Cortex of kidney (tissue), 1 donor: ENCODE data around the gene PLAC8L1.

Experiments
- DNase-seq: peaks from one replicate; lab custom pipeline; 2025; lab: John Stamatoyannopoulos, UW

The PLAC8L1 gene

DNA sequence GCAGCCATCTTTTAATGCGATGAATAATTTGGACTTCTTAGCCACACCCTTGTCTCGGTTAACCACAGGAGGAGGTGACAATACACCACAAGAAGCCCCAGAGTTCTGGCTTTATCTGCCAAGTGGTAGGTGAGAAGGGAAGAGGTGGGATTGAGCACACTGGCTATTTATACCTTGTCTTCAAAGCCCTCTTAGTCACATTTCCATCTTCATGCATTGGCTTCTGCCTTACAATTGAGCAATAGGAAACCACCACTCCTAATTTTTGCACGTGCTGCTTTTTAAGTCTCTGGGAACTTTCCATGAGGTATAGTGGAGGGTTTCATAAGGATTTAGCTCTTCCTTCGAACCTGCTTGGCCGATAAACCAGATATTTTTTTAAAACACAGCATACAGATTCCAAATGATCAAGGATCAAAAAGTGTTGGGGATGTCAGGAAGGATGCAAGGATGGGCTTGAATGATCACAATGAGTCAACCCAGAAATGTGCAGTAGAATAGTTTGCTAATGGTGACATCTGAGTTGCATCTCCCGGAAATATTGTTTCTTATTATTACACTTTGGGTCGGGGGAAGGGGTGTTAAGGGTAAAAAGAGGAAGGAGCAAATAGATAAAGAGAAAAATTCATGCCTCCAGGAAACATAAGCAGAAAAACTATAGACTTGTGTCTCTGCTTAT is 25.5 kb downstream of the PLAC8L1 start:
- no peak for DNase-seq

DNA sequence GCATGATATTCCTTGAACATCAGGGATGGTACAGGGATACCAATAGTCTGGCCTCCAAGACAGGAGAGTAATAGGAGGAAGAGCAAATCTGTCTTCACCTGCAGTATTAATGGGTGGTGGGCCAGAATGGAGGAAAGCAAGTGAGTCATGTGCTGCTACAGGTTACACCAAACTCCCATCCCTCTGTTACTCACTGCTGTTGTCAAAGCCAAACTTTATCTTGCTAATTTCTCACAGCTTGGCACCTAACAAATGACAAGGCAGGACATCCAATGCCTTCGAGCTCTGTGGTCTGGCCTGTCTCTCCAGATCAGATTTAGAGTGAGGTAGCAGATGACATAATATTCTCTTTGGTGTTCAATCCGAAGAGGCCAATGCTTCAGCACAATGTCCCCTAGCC is 26.8 kb downstream of the PLAC8L1 start:
- no peak for DNase-seq

DNA sequence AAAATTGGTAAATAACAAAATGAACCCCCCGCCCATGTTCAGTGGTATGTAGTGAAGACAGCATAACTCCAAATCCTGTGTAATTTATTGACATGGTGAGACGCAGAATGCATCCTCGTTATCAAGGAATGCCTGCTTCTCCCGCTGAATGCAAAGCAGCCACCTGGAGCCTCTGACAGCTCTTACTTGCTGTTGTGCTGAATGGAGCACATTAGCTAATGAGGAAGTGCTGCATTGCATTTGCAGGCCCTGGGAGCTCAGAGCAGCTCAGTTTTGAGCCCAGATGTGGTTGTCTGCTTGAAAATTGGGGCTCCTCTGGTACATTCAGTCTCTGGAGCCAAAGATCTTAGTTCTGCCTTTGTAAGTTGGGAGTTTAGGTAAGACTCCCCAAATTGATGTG is 28.9 kb downstream of the PLAC8L1 start:
- no peak for DNase-seq

DNA sequence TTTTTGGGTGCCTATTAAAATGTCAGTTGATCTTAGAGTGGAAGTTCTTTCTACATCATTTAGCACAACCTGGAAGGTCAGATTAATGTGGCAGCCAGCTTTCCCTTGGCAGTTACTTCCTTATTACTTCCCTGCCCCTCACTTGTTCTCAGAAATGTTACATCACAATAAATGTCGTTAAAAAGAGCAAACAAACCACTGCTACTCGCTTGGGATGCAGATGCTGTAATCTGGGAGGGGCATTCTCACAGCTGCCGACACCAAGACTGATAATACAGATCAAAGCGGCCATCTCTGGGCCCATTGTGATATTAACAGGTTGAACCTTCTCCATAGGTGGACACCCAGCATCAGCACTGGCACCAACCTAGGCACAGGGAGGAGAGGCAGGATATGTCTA is 29.3 kb downstream of the PLAC8L1 start:
- DNase-seq, result no peak

DNA sequence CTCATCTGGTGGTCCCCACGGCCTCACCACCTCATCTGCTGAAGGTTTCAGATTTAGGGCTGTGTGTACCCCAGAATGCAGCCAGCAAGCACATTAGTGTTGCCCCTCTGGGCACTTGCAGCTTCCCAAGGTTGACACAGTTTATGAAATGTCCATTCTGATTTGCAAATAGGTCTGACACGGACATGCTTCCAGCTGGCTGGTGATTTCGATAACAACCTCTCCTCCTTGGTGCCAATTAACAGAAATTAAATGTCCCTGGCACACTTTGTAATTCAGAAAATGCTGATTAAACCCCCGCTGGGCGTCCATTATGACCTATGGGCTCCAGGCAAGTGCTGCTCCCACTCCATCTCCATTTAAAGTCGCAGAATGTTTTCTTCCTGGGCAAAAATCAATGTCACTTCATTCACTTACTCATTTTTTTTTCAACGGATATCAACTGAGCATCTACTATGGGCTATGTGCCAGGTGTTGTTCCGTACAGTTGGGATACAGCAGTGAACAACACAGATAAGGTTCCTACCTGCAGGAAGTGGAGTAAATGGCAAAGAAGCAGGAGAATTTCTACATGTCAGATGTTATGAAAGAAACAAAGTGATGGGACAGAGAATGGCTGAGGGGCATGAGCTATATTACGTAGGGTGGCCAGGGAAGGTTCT is 32.0 kb downstream of the PLAC8L1 start:
- DNase-seq, result no peak

DNA sequence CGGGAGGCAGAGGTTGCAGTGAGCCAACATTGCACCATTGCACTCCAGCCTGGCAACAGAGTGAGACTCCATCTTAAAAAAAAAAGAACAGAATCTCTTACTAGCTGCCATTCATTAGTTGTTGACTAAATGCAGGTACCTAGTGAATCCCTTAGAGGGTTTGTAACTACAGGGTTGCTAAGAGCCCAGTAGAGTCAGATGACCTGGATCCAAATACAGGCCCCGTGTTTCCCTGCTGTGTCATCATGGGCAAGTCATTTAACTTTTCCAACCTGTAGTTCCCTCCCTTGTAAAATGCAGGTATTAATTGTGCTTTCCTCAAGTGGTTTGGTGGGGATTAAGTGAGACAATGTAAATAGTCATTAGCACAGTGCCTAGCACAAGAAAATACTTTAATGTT is 32.8 kb downstream of the PLAC8L1 start:
- DNase-seq, result no peak

DNA sequence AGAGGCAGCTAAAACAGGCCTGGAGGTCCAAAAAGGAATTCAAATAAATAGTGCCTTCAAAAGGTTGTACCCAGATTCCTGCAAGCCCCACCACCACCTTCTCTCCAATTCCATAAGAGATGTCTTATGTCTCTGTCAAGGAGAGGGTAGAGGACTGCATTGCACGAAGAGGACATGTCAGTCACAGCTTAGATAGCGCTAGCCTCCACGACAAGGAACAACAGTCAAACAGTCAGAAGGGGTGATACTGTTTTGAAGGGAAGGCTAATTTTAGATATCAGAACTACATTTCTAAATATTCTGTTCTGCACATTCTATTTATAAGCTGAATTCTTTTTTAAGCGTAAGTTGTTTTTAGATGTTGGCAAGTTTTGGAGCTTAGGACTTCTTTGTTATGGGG is 34.2 kb downstream of the PLAC8L1 start:
- no peak for DNase-seq

DNA sequence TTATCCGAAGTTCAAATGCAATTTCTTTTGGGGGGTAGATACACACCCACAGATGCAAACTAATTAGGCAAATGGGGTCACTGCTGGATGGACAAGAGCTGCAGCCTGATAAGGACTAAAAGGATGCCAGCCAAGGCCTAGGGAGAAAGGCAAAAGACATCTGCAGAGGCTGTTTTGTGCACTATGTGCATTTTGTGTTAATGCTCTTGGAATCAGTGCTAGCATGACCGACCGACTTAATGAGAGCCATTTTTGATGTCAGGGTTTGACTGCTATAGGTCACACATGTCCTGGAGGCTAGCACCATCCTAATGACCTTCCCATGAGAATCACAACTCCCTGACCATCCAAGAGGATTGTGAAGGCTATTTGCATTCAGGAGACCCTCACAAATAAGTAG is 34.6 kb downstream of the PLAC8L1 start:
- no peak for DNase-seq

DNA sequence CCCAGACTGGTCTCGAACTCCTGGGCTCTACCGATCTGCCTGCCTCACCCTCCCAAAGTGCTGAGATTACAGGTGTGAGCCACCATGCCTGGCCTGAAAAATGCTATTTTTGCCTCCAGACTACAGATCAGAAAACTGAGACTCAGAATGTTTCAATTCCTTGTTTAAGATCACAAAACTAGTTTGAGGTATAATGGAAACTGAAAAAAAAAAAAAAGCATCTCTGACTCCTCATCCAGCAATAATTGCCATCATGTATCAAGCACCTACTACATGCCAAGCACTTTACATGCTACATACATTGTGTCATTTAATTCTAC is 35.6 kb downstream of the PLAC8L1 start:
- DNase-seq, result no peak

DNA sequence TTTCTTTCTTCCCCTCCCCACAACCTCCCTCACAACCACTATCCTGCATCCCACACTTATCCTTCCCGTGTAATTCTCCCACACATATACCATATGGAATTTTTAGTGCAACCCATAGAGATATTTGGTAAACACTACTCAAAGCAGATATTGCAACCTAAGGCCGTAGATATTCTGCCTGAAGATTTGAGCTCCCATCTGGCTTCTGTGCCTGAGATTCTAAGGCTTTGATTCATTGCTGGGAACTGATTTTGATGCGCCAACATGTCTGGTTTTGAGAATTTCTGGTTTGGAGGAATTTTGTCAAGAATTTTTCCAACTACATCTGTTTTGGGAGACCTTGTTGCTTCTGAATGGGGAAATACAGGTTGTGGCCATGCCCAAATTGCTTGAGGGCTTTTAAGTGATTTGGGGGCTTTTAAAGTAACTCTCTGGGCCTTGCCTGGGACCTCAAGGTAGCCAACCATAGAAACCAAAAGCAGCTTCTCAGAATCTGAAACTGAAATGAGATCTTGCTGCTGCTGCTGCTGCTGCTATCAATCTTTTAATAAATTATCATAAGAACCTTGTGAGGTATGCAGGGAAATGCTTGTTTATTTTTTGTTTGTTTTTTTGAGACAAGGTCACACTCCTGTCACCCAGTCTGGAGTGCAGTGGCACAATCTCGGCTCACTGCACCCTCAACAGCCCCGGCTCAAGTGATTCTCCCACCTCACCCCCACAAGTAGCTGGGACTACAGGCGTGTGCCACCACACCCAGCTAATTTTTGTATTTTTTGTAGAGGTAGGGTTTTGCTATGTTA is 36.2 kb downstream of the PLAC8L1 start:
- no peak for DNase-seq

DNA sequence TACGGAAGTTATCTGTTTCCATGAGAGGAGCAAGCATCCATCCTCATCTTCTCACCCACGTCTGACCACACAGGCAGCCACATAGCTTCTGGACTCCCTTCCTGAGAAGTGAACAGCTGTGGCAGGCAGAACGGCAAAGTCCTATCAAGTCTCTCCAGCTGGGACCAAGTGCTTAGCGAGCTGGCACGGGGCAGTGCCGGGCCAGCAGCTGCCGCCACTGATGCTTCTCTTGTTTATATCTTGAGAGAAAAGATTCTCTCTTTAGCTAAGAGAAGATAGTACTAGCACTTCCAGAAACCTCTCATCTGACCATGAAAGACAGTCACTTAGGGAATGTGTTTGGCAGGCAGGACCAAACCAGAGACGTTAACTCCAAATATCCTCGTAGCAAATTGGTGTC is 37.2 kb downstream of the PLAC8L1 start:
- DNase-seq, result no peak

DNA sequence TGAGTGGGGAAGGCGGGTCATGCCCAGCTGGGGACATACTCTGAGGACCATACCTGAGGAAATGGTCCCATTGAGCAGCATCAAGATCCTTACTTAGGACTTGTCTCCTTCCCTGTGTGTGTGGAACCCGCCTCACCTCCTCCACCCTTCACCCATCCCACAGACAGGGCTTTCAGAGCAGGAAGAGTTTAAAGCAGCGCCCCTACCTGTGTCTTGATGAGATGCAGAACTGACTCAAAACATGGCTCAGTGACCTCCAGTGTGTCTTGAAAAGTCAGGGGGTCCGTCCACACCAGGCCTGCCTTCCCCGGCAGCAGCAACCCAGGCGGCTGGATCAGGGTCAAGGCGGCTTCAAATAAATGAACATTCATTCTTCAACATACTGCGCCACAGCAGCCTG is 38.4 kb downstream of the PLAC8L1 start:
- no peak for DNase-seq

DNA sequence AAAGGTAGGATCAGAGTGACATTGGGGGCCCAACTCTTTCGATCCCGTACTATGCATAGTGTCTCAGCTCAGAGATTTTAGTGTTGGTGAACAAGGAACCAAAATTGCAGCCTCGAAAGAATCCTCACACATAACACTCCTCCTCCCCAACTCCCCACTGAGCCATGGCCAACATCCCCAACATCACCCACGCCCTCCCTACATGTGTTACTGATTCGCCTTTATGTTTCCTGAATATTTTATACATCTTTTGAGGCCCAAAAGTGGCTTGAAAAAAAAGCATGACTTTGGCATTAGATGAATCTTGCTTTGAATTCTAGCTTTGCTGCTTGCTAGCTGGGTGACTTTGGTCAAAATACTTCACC is 45.2 kb downstream of the PLAC8L1 start:
- DNase-seq, result no peak

DNA sequence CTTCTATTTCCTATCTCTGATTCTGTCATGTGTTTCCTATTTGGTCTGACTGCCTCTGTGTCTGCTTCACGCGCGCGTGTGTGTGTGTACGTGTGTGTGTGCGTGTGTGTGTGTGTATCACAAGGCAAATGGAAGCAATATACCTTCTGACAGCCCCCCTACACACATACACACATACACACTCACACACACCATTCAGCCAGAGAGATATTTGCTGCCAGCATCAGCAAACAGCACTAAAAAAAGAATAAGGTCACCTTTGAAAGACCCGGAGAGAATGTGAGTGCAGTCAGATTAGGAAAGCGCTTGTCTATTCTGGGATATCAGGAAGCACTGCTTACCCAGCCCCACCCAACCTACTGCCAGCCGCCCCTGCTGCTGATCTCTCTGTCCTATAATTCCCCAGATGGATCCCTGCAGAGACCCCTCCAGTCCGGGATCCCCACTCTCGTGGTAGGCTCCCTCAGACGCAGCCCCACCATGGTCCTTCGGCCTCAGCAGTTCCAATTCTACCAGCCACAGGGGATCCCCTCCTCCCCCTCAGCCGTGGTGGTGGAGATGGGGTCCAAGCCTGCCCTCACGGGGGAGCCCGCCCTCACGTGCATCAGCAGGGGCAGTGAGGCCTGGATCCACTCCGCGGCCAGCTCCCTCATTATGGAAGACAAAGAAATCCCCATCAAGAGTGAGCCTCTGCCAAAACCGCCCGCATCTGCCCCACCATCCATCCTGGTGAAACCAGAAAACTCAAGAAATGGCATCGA is 45.7 kb downstream of the PLAC8L1 start:
- no peak for DNase-seq

DNA sequence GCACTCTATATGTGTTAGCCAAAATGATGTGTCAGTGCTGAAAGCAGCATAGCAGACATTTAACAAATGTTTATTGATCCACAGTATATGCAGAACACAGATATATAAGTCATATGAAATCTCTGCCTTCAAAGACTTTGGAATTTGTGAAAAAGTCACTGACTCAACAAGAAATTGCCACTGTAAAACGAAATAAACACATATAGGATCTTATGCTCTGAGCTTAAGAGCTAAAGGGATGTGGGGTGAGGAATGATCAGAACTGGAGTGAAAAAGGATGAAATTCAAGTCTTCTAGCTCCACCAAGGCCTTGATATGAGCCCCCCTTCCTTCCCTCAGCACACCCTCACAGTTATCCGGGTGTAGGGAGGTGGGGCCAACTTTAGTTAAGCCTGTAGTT is 49.9 kb downstream of the PLAC8L1 start:
- DNase-seq, result no peak

DNA sequence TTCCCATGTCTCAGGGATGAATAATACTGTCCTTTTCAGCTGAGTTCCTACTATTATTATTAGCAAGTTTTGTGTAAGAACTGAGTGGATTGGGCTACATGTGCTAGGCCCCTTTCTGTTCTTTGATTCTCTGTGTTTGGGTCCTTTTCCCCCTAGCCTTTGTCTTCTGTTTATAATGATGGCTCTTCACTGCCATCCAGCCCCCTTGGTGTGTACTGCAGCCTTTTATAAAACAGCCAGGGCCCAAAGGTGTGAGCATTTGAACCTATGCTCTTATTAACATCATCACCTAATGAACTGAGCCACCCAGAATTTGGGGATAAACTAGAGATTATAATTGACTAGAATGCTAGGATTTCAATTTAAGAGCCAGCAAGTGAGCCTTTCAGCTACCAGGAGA is 52.6 kb downstream of the PLAC8L1 start:
- no peak for DNase-seq

DNA sequence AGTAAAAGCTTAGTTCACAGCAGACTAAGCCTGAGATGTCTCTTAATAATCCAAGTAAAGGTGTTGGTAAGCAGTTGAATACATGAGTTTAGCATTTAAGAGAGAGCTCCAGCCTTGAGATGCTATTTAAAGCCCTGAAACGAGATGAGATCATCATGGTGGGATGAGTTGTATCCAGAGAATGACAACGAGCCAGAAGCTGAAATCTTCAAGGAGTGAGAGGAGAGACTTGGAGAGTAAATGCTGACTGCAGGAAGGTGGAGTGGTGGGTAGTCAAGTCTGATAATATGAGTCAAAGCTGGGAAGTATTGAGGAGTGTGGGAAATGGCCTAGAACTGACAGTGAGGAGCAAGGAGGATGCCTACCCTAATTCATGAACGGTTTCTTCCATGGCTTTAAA is 53.7 kb downstream of the PLAC8L1 start:
- no peak for DNase-seq

DNA sequence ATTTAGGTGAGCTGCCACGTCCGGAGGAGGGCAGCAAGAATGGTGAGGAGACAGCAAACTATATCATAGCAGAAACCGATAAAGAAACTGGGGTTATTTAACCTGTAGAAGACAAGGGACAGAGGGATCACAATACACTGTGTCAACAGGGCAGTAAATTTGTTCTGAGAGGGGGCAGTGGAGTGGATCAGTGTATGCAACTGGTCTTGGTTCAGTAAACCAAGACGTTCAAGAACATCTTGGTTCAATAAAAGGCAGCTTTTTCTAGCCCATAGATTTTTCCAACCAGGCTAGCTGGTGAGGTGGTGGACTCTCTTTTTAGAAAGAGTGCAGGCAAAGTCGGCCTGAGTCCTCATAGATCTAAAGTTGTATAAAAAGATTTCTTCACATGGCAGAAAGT is 55.3 kb downstream of the PLAC8L1 start:
- no peak for DNase-seq

DNA sequence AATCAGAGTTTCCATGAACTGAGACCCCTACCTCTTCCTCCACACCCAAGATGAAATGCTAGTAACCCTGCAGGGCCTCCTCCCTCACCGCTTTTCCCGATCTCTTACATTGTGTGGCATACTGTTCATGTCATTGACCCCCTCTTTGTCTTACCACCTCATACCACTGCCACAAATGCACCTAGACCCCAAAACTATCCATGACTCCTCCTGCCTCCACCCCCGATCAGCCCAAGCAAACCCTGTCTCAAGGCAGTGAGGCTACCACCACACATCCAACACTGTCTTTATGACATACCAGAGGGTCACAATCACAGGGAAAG is 55.7 kb downstream of the PLAC8L1 start:
- DNase-seq, result no peak

DNA sequence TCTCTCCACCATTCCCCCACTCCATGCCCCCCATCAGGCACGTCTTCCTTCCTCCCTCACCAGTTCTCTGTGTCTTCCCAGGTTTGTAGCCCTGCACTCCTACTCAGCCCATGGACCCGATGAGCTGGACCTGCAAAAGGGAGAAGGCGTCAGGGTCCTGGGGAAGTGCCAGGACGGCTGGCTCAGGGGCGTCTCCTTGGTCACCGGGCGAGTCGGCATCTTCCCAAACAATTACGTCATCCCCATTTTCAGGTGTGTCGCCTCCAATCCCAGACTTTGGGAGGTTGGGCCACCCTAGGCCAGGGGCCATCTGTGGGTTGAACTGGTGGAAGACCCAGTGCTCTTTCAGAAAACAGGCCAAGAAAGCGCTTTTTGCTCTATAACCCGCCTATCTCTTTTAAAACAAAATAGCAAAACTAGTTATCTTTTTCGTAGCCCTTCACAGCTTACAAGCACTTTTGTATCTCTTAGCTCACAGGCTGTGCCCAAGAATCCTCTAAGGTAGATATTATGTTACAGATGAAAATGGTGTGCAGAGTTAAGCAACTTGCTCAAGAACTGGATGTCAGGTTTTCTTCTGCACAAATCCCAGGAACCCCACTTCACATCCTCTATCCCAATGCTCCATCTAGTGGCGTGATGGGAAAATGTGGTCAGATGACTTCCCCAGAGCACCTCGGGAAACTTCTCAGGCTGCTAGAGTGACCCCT is 56.2 kb downstream of the PLAC8L1 start:
- DNase-seq, result no peak

DNA sequence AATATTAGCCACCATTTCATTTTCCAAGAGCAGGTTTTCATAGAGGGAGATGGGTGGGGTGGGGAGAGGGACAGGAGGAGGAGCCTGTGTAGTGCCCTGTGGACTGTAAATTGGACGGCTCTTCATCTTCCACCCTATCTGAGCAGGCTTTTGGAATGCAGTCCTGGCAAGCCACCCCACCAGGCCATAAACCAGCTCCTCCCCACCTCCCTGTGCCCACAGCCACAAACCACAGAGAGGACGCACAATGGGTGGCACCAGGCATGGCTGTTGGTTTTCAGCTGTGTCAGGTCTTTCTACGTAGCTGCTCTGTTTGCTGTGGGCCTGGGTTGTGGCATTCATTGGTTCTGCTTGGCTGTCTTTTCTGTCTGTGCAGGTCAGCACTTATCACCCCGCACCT is 58.0 kb downstream of the PLAC8L1 start:
- no peak for DNase-seq

DNA sequence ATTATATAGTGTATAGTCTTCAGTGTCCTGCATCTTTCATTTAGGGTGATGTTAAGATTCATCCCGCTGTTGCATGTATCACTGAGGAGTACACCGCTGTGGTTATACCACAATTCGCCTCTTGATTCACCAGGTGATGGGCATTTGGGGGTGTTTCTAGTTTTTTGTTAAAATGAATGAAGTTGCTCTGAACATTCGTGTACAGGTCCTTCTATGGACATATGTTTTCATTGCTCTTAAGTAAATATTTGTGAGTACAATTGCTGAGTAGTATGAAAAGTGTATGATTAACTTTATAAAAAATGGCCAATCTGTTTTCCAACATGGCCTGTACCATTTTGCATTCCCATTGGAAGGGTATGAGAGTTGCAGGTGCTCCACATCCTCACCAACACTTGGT is 61.7 kb downstream of the PLAC8L1 start:
- no peak for DNase-seq
